Inflammatory macrophage treated with lipopolysaccharide for 4 hours (primary cell): ENCODE measurements around the gene IGLON5.

Source experiments
- DNase-seq: peaks from one replicate; pipeline ENCODE4 v3.0.0-alpha.2; 2020

Gene IGLON5

DNA sequence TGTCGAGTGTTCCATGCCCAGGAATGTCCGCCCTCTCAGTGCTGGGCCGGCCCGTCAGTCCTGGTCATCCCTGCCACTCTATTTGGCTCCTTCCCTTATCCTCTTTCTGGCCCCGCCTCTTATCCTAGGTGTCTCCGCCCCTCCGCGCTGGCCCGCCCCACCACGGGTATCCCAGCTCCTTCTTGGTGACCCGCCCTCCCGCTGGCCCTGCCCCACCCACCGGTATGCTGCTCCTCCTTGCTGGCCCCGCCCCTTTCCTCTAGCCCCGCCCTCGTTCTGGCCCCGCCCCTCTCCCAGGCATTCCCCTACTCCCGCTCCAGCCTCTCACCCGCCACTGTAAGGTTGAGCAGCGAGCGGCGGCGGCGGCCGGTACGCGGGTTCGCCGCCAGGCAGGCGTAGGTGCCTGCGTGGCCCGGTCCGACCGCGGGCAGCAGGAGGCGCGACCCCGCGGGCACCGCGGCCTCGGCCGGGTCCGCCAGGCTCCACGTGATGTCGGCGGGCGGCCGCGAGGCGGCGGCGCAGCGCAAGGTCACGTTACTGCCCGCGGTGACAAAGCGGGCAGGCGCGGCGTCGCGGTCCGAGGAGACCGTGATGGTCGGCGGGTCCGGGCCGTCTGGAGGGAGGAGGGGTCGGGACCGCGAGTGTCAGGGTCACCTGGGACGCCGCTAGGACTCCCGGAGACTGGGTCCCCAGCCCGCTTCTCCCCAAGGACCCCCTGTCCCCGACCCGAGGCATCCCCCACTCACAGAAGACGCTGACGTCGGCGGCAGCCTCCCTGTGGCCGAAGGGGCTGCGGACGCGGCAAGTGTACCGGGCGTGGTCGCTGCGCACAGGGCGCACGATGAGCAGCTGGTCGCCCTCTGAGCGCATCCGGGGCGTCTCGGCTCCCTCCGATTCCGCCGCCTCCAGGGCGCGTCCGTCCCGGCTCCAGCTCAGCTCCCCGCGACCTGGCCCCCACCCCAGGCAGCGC, 28.5 kb downstream of the IGLON5 start:
- peak; percentile 99 for DNase-seq

DNA sequence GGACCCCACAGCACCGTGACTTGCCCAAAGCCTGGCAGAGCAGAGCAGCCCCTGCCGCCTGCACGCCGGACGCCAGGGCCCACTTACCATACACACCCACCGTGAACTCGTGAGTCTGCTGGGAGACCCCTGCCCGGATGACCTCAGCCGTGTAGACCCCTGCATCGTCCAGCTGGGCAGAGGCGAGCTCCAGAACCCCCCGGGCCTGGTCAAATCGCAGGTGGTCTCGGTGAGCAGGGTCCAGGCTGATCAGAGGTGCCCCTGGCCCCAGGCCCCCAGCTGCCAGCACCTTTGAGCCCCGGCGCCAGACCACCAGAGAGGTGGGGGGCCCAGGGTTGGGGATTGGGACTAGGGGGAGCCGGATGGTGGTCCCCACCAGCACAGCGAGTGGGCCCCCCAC, 29.6 kb downstream of the IGLON5 start:
- no peak for DNase-seq

DNA sequence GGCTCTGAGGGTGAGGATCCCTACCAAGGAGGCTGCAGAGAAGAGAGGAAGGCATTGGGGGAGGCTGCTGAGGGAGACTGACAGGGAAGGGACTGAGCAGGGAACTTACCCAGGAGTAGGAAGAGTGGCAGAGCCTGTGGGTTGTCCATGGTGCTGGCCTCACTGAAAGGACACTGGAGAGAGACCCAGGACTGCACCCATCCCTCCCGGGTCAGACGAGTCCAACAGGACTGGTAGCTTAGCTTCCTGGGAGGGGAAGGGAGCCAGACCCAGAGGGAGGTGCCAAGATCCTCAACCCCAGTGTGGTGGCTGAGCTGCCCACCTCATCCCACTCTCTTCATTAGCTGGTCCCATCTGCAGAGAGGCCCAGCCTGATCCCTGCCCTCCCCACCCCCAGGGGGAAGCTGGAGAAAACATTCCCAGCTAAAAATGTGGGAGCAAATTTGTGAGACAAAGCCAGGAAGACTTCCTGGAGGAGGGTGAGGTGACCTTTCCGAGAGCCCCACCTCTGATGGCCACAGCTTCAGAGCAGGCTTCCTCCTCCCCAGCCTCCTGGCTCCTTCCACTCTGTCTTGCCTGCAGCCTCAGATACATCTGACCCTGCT, 30.6 kb downstream of the IGLON5 start, which contains the start of gene VSIG10L:
Gene VSIG10L, minus strand, starts transcription at position 164 of the 605 bp plus-strand sequence. Its CDS starts 15 bp downstream, at position 149.
- peak; percentile 8 for DNase-seq

DNA sequence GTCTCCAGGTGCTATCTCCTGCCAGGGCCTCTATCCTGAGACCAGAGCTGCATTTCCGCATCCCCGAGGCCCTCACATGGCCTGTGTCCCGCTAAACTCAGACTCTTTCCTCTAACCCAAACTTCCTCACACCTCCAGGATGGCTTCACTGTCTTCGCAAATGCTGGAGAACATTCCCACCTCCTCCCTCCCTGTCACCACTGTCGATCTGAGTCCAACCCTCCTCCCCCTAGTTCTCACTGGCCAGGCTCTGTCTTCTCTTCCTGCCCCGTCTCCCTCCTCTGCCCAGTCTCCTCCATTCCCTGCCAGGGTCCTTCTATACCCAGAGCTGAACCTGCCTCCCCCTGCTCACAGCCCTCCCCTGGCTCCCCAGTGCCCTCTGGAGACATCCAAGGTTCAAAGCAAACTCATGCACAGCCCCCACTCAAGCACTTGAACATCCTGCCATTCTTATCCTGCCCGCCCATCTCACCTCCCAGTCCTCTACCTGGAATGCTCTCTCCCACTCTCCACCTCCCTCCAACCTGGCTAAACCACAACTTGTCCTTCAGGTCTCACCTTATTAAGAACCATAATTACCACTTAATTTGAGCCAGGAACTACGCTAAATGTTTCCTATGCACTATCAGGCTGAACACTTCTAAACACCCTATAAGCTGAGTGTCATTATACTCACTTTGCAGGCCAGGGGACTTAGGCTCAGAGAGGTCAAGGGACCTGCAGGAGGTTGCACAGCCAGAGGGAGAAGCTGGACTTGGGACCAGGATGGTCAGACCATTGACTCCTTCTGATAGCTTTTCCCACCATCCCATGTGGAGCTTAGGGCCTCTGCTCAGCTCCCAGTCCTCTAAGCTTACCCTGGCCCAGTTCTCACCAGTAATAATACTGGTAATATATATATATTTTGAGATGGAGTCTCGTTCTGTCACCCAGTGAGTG, 31.5 kb downstream of the IGLON5 start:
- no peak for DNase-seq

DNA sequence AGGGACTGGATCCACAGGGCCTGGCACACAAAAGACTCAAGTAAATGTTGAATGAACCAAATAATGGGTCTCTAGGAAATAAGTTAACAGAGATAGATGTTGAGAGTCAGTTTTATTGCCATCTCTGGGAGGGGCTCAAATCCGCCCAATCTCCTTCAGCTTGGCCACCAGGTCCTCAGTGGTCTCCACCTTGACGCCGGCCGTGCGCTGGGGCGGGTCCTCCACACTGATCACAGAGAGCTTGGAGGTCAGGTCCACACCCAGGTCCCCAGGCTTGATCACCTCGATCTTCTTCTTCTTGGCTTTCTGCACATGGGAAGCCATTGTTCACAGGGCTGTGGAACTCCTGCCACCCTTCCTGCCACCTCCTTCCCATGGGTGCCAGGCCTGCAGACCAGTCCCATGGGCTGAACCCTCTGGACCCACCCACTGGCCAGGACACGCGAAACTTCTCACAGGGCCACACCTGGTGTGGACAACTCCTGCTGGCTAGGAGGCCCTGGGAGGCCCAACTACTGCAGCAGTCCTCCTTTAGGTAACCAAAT, 33.7 kb downstream of the IGLON5 start:
- DNase-seq = no peak

DNA sequence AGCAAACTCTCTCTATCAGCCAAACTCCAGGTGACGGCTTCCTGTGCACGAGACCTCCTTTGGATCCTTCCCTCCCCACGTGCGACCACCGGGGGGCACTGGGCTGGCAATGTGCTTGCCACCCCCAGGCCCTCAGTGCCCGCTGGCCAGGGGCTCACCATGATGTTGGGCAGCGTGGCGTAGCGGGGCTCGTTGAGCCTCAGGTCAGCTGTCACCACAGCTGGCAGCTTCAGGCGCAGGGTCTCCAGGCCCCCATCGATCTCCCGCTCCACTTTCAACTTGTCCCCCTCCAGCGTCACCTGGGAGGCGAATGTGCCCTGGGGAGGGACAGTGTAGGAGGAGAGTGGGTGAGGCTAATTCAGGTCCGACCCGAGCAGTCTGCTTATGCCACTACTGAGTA, 35.3 kb downstream of the IGLON5 start:
- no peak for DNase-seq

DNA sequence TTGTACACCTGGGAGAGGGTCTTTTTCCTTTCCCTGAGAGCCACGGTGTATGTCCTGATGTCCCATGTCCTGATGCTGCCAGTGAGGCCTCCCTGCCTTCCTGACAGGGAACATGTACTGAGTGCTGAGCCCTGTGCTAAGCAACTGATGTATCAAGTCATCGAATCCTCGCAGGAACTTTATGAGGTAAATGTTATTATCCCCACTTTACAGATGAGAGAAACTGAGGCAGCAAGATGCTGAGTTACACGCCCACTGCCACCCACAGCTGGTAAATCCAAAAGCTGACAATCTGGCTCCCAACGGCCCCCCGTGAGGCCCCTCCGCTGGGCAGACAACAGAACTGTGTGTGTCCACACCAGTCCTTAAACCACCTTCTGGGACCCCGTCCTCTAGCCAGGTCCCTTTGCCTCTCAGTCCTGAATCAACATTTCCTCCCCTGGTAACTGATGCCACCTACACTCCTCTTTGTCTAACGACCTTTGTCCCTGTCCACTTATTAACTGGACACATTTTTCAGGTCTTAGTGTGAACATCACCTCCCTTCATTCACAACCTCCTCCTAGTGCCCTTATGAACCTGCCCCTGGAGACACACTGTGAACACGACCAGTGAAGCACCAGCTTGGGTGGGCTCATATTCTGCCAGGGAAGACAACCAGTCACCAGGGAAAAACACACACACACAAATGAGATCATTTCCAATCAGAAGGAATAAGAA, 35.9 kb downstream of the IGLON5 start:
- no peak for DNase-seq

DNA sequence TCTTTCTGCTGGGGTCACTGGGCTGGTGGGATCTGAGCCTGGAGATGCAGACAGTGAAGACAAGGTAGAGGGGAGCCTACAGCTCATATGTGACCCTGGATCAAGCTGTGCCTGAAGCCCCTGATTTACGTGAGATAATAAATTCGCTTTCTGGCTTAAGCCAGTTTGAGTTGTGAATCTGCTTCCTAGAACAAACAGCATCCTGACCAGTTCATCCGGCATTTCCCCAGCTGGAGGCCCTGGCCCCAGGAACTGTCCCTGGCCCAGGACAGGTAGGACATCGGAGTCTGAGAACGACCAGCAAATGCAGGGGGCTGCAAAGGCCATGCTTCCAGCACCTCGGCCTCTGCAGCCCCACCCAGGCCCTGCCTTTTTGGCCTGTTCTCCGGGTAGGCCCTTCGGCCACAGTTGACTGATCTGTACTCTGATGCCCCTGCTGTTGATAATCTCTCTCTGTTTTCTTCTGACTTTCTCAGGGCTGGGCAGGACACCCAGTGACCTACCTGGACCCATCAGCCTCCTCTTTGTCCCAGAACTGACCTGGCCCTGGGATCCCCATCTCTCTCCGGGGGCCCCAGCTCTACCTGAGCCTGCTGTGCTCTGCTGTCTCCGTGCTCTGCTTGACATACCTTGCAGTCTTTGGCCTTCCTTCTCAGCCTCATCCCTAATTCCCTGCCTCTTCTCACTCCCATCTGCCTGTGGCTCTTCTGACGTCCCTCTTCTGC, 40.0 kb downstream of the IGLON5 start:
- no peak for DNase-seq

DNA sequence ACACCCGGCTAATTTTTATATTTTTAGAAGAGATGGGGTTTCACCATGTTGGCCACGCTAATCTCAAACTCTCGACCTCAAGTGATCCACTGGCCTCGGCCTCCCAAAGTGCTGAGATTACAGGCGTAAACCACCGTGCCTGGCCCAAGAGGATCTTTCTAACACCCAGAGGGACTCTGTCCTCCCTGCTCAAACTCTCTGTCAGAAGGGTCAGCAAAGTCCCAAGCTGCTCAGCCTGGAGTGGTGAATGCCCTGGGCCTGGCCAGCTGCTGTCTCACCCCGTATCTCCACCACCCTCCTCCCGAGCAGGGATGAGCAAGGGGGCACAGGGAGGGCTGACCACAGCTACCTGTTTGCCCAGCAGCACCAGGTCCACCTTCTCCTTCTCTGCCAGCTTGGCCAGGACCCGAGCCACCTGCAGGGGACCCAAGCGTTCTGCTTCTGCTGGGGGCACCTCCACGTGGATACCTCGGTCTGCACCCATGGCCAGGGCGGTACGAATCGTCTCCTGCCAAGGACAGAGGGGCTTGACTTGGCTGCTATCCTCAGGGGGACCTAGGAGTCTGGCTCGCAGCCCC, 41.4 kb downstream of the IGLON5 start:
- no peak for DNase-seq

DNA sequence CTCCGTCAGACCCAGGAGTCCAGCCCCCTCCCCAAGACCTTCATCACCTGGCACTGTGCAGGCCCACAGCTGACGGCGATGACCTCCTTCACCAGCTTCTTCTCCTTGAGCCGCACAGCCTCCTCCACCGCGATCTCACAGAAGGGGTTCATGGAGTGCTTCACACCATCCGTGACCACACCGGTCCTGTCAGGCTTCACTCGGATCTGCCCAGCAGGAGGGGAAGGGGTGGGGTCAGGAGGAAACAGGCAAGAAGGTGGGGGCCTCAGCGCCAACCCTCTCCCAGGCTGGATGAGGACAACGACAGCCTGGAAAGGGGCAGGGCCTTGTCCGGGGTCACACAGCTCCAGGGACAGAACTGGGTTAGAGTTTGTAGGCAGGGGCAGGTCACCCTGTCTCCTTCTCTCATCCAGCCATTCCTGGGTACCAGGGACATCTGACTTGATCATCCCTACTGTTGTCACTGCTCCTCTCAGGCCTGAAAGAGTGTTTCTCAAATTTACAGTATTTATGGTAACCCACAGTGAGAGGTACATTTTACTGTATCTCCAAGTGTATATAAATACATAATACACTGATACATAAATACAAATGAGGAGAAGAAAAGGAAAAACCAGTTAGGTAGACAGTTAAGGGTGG, 42.8 kb downstream of the IGLON5 start:
- no peak for DNase-seq

DNA sequence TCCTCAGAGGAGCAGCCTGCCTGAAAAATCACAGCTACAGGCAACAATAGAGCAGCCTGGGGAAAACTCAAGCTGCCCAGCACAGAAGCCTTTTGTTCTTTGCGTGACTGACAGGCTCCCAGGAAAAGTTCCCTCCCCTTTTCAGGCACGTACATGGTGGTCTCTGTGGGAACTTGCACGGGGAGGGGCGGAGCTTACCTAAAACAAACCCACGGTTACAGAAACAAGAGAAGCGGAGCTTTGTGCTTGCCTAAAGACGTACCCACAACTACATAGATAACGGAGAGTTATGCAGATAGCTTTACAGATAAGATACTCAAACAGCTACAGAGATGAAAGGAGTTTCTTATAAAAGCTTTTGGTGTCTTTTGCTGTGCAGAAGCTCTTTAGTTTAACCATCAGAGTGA, 43.3 kb downstream of the IGLON5 start:
- no peak for DNase-seq

DNA sequence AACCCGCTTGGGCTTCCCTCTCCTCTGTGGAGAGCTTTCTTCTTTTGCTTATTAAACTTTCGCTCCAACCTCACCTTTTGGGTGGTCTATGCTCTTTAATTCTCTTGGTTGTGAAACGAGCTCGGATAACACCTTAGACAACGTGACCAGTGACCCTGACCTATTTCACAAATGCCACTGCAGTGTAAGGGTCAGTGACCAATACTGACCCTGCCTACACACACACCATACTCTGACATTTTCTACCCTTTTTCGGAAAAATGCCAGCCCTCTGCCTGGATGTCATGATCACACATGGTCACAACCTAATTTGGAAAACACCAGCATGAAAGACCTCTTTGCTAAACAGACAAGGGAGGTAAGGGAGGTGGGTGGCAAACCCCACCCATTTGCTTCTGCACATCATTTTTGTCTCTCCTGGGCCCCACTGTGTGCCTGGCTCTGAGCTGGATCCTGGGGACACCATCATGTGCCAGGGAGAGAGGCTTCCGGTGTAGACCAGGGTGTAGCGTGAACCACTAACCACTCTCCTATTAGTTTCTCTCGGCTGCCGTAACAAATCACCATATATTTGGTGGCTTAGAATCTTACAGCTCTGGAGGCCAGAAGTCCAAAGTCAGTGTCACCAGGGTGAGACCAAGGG, 44.8 kb downstream of the IGLON5 start:
- no peak for DNase-seq

DNA sequence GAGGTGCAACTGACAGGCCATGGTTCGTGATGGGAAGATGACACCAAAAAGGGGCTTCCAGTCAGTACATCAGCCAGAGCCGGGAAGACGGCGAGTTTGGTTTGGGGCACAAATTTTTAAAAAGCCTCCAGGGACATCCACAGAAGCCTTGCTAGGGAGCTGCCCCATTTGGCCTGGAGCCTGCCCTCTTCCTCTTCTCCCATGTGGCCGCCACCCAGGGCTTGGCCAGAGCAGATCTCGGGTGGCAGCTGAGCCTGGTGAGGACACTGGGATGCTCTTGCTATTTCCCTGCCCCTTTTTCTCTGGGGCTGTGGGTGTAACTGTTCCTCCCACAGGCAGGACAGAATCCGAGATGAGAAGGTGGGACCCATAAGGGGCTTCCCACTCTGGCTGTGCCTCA, 46.5 kb downstream of the IGLON5 start:
- no peak for DNase-seq

DNA sequence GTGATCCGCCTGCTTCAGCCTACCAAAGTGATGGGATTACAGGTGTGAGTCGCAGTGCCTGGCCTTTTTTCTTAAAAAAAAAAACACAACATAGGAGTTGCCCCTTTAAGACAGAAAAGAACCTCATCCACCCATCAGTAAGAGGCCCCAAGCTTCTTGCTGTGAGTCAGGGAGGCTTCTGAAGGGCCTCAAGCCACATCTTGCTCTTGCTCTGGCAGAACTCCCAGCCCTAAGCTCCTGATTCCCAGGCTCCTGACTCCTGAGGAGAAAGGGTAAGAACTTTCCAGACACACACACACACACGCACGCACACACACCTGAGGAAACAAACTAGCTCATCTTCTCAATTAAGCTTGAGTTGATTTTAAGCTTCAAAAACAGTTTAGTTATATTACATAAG, 47.9 kb downstream of the IGLON5 start:
- no peak for DNase-seq

DNA sequence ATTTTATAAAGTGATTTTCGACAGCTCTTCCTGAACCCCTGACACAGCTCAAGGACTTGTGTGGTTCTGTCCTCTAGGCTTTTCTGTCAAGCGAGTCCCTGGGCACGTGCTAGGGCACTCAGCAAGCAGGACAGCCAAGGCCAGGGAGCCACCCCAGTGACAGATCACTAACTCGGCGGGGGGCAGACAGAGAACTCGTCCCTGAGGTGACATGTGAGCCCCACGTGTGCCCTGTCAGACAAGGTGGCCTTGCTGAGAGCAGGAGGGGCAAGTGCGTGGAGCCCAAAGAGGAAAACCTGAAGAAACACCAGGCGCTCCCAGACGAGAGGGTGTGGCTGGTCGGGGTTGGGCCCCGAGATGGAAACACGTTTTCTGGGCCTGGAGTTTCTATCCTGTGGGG, 49.8 kb downstream of the IGLON5 start:
- DNase-seq = no peak

DNA sequence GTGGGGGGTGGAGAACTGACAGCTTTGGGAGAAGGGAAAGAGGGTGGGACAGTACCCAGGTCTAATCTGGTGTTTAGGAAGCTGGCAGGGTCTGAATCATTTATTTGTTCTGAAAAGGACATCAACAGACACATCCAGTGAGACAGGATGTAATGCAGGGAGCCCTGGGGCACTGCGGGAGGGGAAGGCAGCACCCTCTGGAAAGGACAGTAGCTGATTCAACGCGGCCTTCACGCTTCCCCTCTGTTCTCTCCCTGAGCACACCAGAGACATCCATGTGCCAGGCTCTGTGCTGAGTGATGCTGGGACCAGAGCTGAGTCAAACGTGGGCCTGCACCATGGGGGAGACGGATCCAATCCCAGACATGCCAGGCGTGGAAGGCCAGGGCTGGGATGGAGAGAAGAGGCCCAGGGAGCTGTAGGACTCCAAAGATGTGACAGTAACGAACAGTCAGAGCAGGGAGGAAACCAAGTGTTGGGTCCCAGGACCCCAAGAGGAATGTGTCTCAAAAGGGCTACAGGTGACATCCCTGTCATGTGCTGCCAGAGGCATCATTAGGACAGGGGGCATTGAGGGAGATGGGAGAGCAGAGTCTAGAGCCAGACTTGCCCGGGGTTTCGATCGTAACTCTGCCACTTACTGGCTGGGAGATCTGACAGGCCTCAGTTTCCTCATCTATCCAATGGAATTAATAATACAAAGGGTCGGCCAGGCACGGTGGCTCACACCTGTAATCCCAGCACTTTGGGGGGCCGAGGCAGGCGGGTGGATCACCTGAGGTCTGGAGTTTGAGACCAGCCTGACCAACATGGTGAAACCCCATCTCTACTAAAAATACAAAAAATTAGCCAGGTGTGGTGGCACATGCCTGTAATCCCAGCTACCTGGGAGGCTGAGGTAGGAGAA, 53.0 kb downstream of the IGLON5 start:
- DNase-seq = no peak

DNA sequence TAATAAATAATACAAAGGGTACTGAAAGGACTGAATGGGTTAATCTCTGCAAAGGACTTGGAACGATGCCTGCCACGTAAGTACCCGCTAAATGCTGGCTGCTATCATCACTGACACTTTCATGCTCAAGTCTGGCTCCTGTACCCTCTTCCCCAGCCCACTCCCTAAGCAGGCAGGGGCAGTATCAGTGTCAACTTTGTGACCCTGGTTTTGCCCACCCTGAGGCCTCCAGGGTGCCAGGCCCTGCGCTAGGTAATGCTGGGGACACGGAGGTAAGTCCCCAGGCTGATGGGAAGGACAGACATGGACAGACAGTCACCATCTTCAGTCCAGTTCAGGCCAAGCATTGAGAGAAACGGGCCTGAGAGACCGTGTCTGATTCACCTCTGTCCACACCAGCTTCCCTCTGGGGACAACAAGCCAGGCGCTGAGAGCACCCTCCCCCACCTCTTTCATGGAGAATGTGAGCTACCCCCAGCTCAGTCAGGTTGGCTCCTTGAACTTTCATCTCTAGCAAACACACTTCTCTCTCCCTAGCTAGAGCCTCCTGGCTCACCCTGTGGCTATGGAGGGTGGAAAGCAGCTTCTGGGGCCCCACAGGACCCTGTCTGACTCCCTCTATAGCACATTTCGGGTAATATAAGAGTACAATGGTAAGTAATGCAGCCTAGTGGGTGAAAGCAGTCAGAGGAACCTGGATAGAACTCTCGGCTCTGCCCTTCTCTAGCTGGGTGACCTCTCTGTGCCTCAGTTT, 53.9 kb downstream of the IGLON5 start:
- peak; percentile 27 for DNase-seq

DNA sequence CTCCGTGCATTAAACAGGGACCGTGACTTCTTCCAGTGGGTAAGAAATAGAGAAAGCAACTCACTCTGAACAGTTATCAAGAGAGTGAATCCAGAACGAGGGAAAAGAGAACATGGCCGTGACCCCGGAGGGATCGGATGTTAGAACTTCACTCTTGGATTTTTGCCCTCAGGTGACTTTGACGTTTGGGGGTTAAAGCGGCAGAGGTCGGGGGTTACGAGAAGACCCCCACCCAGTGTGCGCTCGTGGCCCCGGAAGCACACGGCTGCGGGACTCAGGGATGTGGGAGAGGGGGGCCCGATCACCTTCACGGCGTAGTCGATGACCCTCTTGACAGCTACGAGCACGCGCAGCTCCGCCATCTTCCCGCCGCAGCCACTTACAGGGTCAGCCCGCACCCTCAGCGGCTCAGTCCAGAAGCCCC, 54.5 kb downstream of the IGLON5 start, which contains the start of gene ETFB:
Gene ETFB, minus strand, starts transcription at position 424 of the 424 bp plus-strand sequence. Its CDS starts 62 bp downstream, at position 362.
- DNase-seq = no peak
